ENCODE results near the gene SLC11A2. TPM values are rescaled to one million over a fixed set of nuclear protein-coding genes. Genes with fewer than 3 reads are reported as not detected.

The SLC11A2 gene
- total and polyA plus RNA-seq, 2 of the 4 experiments (the other 2 are of a cell fraction): 28.0 to 45.3 TPM

- no peak for ATAC-seq (ENCODE audit: low read depth)
- no peak overlapping the region for H3K4me2 ChIP-seq (ENCODE audit: low read depth, low read length)
- no peak overlapping the region for H3K4ac ChIP-seq (ENCODE audit: low read depth, low read length)
- H3K4me3 ChIP-seq (ENCODE audit: insufficient read depth, low read depth, low read length): no peak overlapping the region
- intact Hi-C loops (cut with micrococcal nuclease) (no loop called here), dilution Hi-C loops (cut with HindIII; ENCODE audit: low sequenced_read_pairs, unreplicated experiment) (no loop called here), in situ Hi-C loops (cut with MboI; ENCODE audit: low sequenced_read_pairs) (no loop called here)
- no peak overlapping the region for H2AK9ac ChIP-seq (replicated peaks; ENCODE audit: low read depth, low read length, poor library complexity)
- H3K9me1 ChIP-seq (ENCODE audit: insufficient read depth, low read length): peaks cover 2% of the 10 kb centered on the region; the same call in 1 of the 2 replicates
- H2BK20ac ChIP-seq (ENCODE audit: low read depth, low read length): no peak overlapping the region
- CTCF ChIA-PET: no interaction called here
- H2BK15ac ChIP-seq (ENCODE audit: low read depth, low read length): no peak overlapping the region
- no peaks in the 10 kb centered on the region for H3K9me3 ChIP-seq (ENCODE audit: control insufficient read depth, insufficient read depth, low read length)
- H3K9ac ChIP-seq (ENCODE audit: low read depth, low read length): no peak overlapping the region
- peaks cover 28 to 62% of the 10 kb centered on the region in 2 experiments for H3K79me1 ChIP-seq (ENCODE audit: low read depth in 1 of 2, low read length in 2 of 2)
- POLR2A ChIA-PET (ENCODE audit: unreplicated experiment): interaction anchor here (0.7 kb wide), 1 partner anchor 511 kb away, joined by 3 read pairs; no protein-coding TSS in a partner anchor
- no peak for TF ChIP-seq RFX5 (IDR thresholded peaks at IDR 0.05; ENCODE audit: low read depth, low read length)
- no peak for TF ChIP-seq MXI1 (IDR thresholded peaks at IDR 0.05; ENCODE audit: borderline replicate concordance, low read depth, low read length)
- TF ChIP-seq MAFK (IDR thresholded peaks at IDR 0.05; ENCODE audit: low read depth, low read length): no peak
- no peak for TF ChIP-seq ELK1 (IDR thresholded peaks at IDR 0.05; ENCODE audit: borderline replicate concordance, low read depth, low read length)
- TF ChIP-seq FOS (IDR thresholded peaks at IDR 0.05; ENCODE audit: low read depth, low read length): no peak
- no peak for TF ChIP-seq CHD1 (IDR thresholded peaks at IDR 0.05; ENCODE audit: low read depth, low read length)
- no peak for TF ChIP-seq NFE2L2 (IDR thresholded peaks at IDR 0.05; ENCODE audit: low read depth, low read length)
- no peak for TF ChIP-seq POLR2A (IDR thresholded peaks at IDR 0.05; ENCODE audit: low read depth, low read length)
- TF ChIP-seq RCOR1 (IDR thresholded peaks at IDR 0.05; ENCODE audit: insufficient replicate concordance, low read length): no peak
- no peak for TF ChIP-seq MAZ (IDR thresholded peaks at IDR 0.05; ENCODE audit: borderline replicate concordance, low read depth, low read length)
- TF ChIP-seq BHLHE40 (IDR thresholded peaks at IDR 0.05; ENCODE audit: low read depth, low read length): no peak
- no peak for TF ChIP-seq CTCF (conservative IDR thresholded peaks at IDR 0.05; ENCODE audit: low read depth, low read length)
- no peak for TF ChIP-seq SMC3 (IDR thresholded peaks at IDR 0.05; ENCODE audit: low read depth, low read length)
- no peak for TF ChIP-seq USF2 (IDR thresholded peaks at IDR 0.05; ENCODE audit: low read depth, low read length)
- TF ChIP-seq CEBPB (IDR thresholded peaks at IDR 0.05; ENCODE audit: low read depth, low read length): no peak
- TF ChIP-seq RAD21 (IDR thresholded peaks at IDR 0.05; ENCODE audit: low read length): no peak
- no peak overlapping the region for H4K5ac ChIP-seq (ENCODE audit: low read depth, low read length)
- no peak overlapping the region for H2AFZ ChIP-seq (replicated peaks; ENCODE audit: low read length, poor library complexity)
- DNase-seq: no peak
- no peaks in the 10 kb centered on the region for H3K4me1 ChIP-seq (ENCODE audit: control insufficient read depth, insufficient read depth, low read length)
- H4K91ac ChIP-seq (ENCODE audit: insufficient read depth, low read depth, low read length): no peak overlapping the region
- H3K14ac ChIP-seq (replicated peaks; ENCODE audit: low read depth, low read length): no peak overlapping the region; the same call in 1 of the 2 replicates
- peaks cover 40% of the 10 kb centered on the region for H4K20me1 ChIP-seq (ENCODE audit: insufficient read depth, low read length)
- H3K56ac ChIP-seq (ENCODE audit: extremely low read depth, insufficient read depth, low read length): no peak overlapping the region
- no peak overlapping the region for H2BK5ac ChIP-seq (ENCODE audit: low read depth, low read length, poor library complexity, severe bottlenecking)
- H3K23ac ChIP-seq (ENCODE audit: low read depth, low read length): peak overlapping the region; percentile 69; the same call in 1 of the 2 replicates
- H3K27ac ChIP-seq (ENCODE audit: insufficient read depth, low read length): no peak overlapping the region
- no TSS peak for BruUV-seq (replicated peaks)
- H3K18ac ChIP-seq (ENCODE audit: low read depth, low read length): no peak overlapping the region
- H2BK120ac ChIP-seq (ENCODE audit: low read depth, low read length): no peak overlapping the region
- H2AK5ac ChIP-seq (ENCODE audit: low read depth, low read length): no peak overlapping the region
- no peaks in the 10 kb centered on the region for H3K36me3 ChIP-seq (ENCODE audit: control insufficient read depth, insufficient read depth, low read length)
- H4K8ac ChIP-seq (ENCODE audit: low read depth in 2 of 2, low read length in 2 of 2): no peak overlapping the region
- H3K27me3 ChIP-seq (ENCODE audit: control insufficient read depth, insufficient read depth, low read length): no peaks in the 10 kb centered on the region
Observed at GRCh38 chr12:51017452-51017851, 8.7 kb downstream of the SLC11A2 start.
